Myometrial cell (primary cell): Measurements from ENCODE around the gene C8G. TPM values are rescaled to one million over a fixed set of nuclear protein-coding genes. Genes with fewer than 3 reads are reported as not detected.

ENCODE experiments used
- total RNA-seq: library from RNA; depleted of rRNA; stranded (reverse); fragments of >200 nt; gene quantifications from 2 replicates; pipeline ENCODE4 v1.2.3, GENCODE V29; 2015

C8G gene
- total RNA-seq = not detected in 2 replicates

GRCh38 chr9:136944519-136945332, at the start of gene C8G, which contains the start of gene FBXW5:
Gene C8G, plus strand, starts transcription at chr9:136945243. Its CDS starts 78 bp downstream, at chr9:136945321.
Gene FBXW5, minus strand, starts transcription at chr9:136944738. Its CDS starts 655 bp downstream, at chr9:136944083.

GRCh38 chr9:136951541-136952320, 6.7 kb downstream of the C8G start, which contains the start of gene LCN12:
Gene LCN12, plus strand, starts transcription at chr9:136952273. Its CDS starts 55 bp downstream, at chr9:136952328.

GRCh38 chr9:136977223-136977622, 32.2 kb downstream of the C8G start, which contains the start of gene PTGDS:
Gene PTGDS, plus strand, starts transcription at chr9:136977504. Its CDS starts 75 bp downstream, at chr9:136977579.

GRCh38 chr9:136982232-136983051, 37.4 kb downstream of the C8G start, which contains the start of gene LCNL1:
Gene LCNL1, plus strand, starts transcription at chr9:136982993. Its CDS starts 594 bp downstream, at chr9:136983587.

GRCh38 chr9:136991993-136992818, 47.2 kb downstream of the C8G start, which contains the start of gene PAXX:
Gene PAXX, plus strand, starts transcription at chr9:136992422. Its CDS starts 22 bp downstream, at chr9:136992444.

Other genes starting within 250 kb of the C8G start
- 0.86 TPM in 1 of 2 replicates, not detected in the other for gene DIPK1B, start 232.7 kb upstream of the C8G start, total RNA-seq
- not detected in 2 replicates for gene LCN10, start 202.3 kb upstream of the C8G start, total RNA-seq
- gene LCN6, start 196.7 kb upstream of the C8G start, total RNA-seq = not detected in 2 replicates
- not detected in 2 replicates for gene LCN8, start 187.0 kb upstream of the C8G start, total RNA-seq
- not detected in 2 replicates for gene LCN15, start 180.7 kb upstream of the C8G start, total RNA-seq
- gene TMEM141, start 153.9 kb upstream of the C8G start, total RNA-seq = 84.2 and 107 TPM in 2 replicates
- gene CCDC183, start 148.9 kb upstream of the C8G start, total RNA-seq = under 0.01 TPM in 1 of 2 replicates, not detected in the other
- 93.4 and 94.1 TPM in 2 replicates for gene RABL6, start 137.3 kb upstream of the C8G start, total RNA-seq
- 1.4 TPM in 1 of 2 replicates, not detected in the other for gene AJM1, start 102.8 kb upstream of the C8G start, total RNA-seq
- gene PHPT1, start 95.8 kb upstream of the C8G start, total RNA-seq = 116 and 117 TPM in 2 replicates
- gene MAMDC4, start 92.9 kb upstream of the C8G start, total RNA-seq = 0.71 and 1.4 TPM in 2 replicates
- gene EDF1, start 78.9 kb upstream of the C8G start, total RNA-seq = 389 and 408 TPM in 2 replicates
- gene TRAF2, start 58.7 kb upstream of the C8G start, total RNA-seq = 10.3 and 13.5 TPM in 2 replicates
- 150 and 202 TPM in 2 replicates for gene FBXW5, start 505 bp upstream of the C8G start, total RNA-seq
- not detected in 2 replicates for gene LCN12, start 7.0 kb downstream of the C8G start, total RNA-seq
- gene PTGDS, start 32.3 kb downstream of the C8G start, total RNA-seq = 16.1 and 28.3 TPM in 2 replicates
- gene LCNL1, start 37.8 kb downstream of the C8G start, total RNA-seq = 0.29 and 0.35 TPM in 2 replicates
- 38.8 and 45.3 TPM in 2 replicates for gene PAXX, start 47.2 kb downstream of the C8G start, total RNA-seq
- gene CLIC3, start 51.3 kb downstream of the C8G start, total RNA-seq = 21.6 and 29.6 TPM in 2 replicates
- 12.8 and 52.2 TPM in 2 replicates for gene ABCA2, start 83.0 kb downstream of the C8G start, total RNA-seq
- gene FUT7, start 86.8 kb downstream of the C8G start, total RNA-seq = not detected in 2 replicates
- 24.2 and 27.3 TPM in 2 replicates for gene NPDC1, start 100.9 kb downstream of the C8G start, total RNA-seq
- 0.58 TPM in 1 of 2 replicates, not detected in the other for gene ENTPD2, start 108.8 kb downstream of the C8G start, total RNA-seq
- 17.3 and 17.5 TPM in 2 replicates for gene SAPCD2, start 125.3 kb downstream of the C8G start, total RNA-seq
- gene UAP1L1, start 132.3 kb downstream of the C8G start, total RNA-seq = 4.6 and 5.5 TPM in 2 replicates
- 122 and 133 TPM in 2 replicates for gene MAN1B1, start 141.7 kb downstream of the C8G start, total RNA-seq
- 62.6 and 81.0 TPM in 2 replicates for gene DPP7, start 169.5 kb downstream of the C8G start, total RNA-seq
- gene GRIN1, start 193.9 kb downstream of the C8G start, total RNA-seq = not detected in 2 replicates
- gene LRRC26, start 224.8 kb downstream of the C8G start, total RNA-seq = not detected in 2 replicates
- gene TMEM210, start 226.8 kb downstream of the C8G start, total RNA-seq = not detected in 2 replicates
- 10.7 and 16.3 TPM in 2 replicates for gene ANAPC2, start 243.3 kb downstream of the C8G start, total RNA-seq
- 69.1 and 154 TPM in 2 replicates for gene SSNA1, start 243.4 kb downstream of the C8G start, total RNA-seq